HepG2 (cell line): ENCODE measurements around the gene ADM. TPM values are rescaled to one million over a fixed set of nuclear protein-coding genes. Genes with fewer than 3 reads are reported as not detected.
A peak's percentile ranks its signal among the peaks of the same experiment; 100 is the strongest.

ENCODE experiments used
- ATAC-seq: fragments of 200-7000 bp; cut with Tn5 transposase; 3 replicates; pipeline ENCODE4 v1.9.1; 2020; ENCODE audit warnings: mild to moderate bottlenecking, moderate library complexity
- BruUV-seq: library from RNA; stranded (reverse); fragments of 400-500 nt; replicated peaks from 2 replicates; lab custom pipeline; 2021; lab: Mats Ljungman, UMichigan
- CTCF ChIA-PET: fragments of 300-600 bp; formaldehyde crosslinking; extraction: SDS; loops from one replicate; lab custom pipeline; 2021; ENCODE audit warnings: low total read pairs, inconsistent platforms, low intra/inter-chr PET ratio; lab: Yijun Ruan, JAX
- POLR2A ChIA-PET: fragments of 350-600 bp; sonication (Branson Sonifier 250); formaldehyde crosslinking; loops from one replicate; lab custom pipeline; 2020; ENCODE audit warnings: antibody characterized with exemption, inconsistent platforms; lab: Yijun Ruan, JAX
- DNase-seq: peaks from one replicate; pipeline ENCODE4 v3.0.0-alpha.2; 2015; ENCODE audit warnings: low spot score
- FAIRE-seq: peaks from 3 replicates; lab custom pipeline; 2011; peaks lifted over from hg19 to GRCh38; lab: Jason Lieb, UNC
- H2AFZ ChIP-seq: one replicate; pipeline ENCODE4 v1.6.1; 2011; ENCODE audit warnings: low read length, inconsistent platforms
- H3K27ac ChIP-seq: fragments of 300-600 bp; 3 replicates; pipeline ENCODE4 v1.8.0; 2011; ENCODE audit warnings: mixed run types, mild to moderate bottlenecking, mixed read lengths, low read length, inconsistent platforms; ENCODE audit not compliant: insufficient read depth; ENCODE audit errors: extremely low read length
- H3K27me3 ChIP-seq, 2 experiments: fragments of 200-600 bp in 1 of 2; 2 replicates in 1 of 2; 3 replicates in 1 of 2; pipeline versions ENCODE4 v1.6.0 to v1.8.0; 2011; ENCODE audit warnings: low read length in 2 of 2, mild to moderate bottlenecking in 2 of 2, moderate library complexity in 2 of 2, inconsistent platforms in 1 of 2; ENCODE audit not compliant: insufficient read depth in 2 of 2, control insufficient read depth in 1 of 2
- H3K36me3 ChIP-seq, 2 experiments: fragments of 200-600 bp in 1 of 2; replicated peaks in 1 of 2; 2 replicates in 1 of 2; 3 replicates in 1 of 2; pipeline versions ENCODE4 v1.5.1 to v1.8.0; 2011; ENCODE audit warnings: low read length in 2 of 2, inconsistent platforms in 1 of 2; ENCODE audit not compliant: insufficient read depth in 2 of 2, control insufficient read depth in 1 of 2
- H3K4me1 ChIP-seq: 2 replicates; pipeline ENCODE4 v1.5.1; 2012; ENCODE audit warnings: low read length, inconsistent platforms; ENCODE audit not compliant: insufficient read depth
- H3K4me2 ChIP-seq: 2 replicates; pipeline ENCODE4 v1.6.0; 2011; ENCODE audit warnings: low read depth, low read length, inconsistent platforms
- H3K4me3 ChIP-seq, 3 experiments: fragments of 200-600 bp in 1 of 3; sonication (generic), shearing (Covaris generic) in 1 of 3; replicated peaks in 1 of 3; 2 replicates each; pipeline ENCODE4 v1.5.1; 2011 to 2016; ENCODE audit warnings: low read length in 3 of 3, inconsistent platforms in 2 of 3, low read depth in 2 of 3, mild to moderate bottlenecking in 2 of 3, control low read depth in 1 of 3, mixed read lengths in 1 of 3; ENCODE audit not compliant: insufficient read depth in 1 of 3
- H3K79me2 ChIP-seq: one replicate; pipeline ENCODE4 v1.6.1; 2011; ENCODE audit warnings: low read length, inconsistent platforms; ENCODE audit not compliant: insufficient read depth
- H3K9ac ChIP-seq: 2 replicates; pipeline ENCODE4 v1.6.0; 2011; ENCODE audit warnings: mild to moderate bottlenecking, low read depth, low read length, inconsistent platforms; ENCODE audit not compliant: insufficient read depth
- H3K9me3 ChIP-seq: 2 replicates; pipeline ENCODE4 v1.5.1; 2012; ENCODE audit warnings: mild to moderate bottlenecking, low read length
- H4K20me1 ChIP-seq: 2 replicates; pipeline ENCODE4 v1.6.0; 2011; ENCODE audit warnings: inconsistent platforms, mild to moderate bottlenecking, low read length, moderate library complexity; ENCODE audit not compliant: insufficient read depth
- CHD2 ChIP-seq: IDR thresholded peaks from 2 replicates; pipeline ENCODE4 v1.6.1; 2011; ENCODE audit warnings: low read depth, low read length, improper control_type of control experiment
- CREB1 ChIP-seq, 2 experiments: fragments of 450-650 bp in 1 of 2; IDR thresholded peaks; 2 replicates each; pipeline ENCODE4 v1.6.1; 2016 to 2017; ENCODE audit warnings: control low read depth in 1 of 2, mild to moderate bottlenecking in 1 of 2, missing compliant biosample characterization in 1 of 2, missing genetic modification characterization in 1 of 2
- GTF3A ChIP-seq: sonication (generic); formaldehyde crosslinking; conservative IDR thresholded peaks from 2 replicates; pipeline ENCODE4 v1.4.0; 2020; ENCODE audit warnings: mild to moderate bottlenecking, missing genetic modification reagents
- KAT7 ChIP-seq: IDR thresholded peaks from 2 replicates; pipeline ENCODE4 v1.6.1; 2018; ENCODE audit warnings: borderline replicate concordance, missing compliant biosample characterization
- NPAS2 ChIP-seq: sonication (generic); formaldehyde crosslinking; IDR thresholded peaks from 2 replicates; pipeline ENCODE4 v1.8.0; 2022; ENCODE audit warnings: mild to moderate bottlenecking, missing genetic modification reagents, borderline replicate concordance
- RFX5 ChIP-seq: IDR thresholded peaks from 2 replicates; pipeline ENCODE4 v1.6.1; 2011; ENCODE audit warnings: low read depth, low read length, improper control_type of control experiment
- WGBS: methylation state at CpG from one replicate; pipeline ENCODE4 v1.1.6; 2017; ENCODE audit warnings: low lambda C conversion rate; 5-methylcytosine and 5-hydroxymethylcytosine counted together
- in situ Hi-C: cut with HindIII; loops from 2 replicates; pipeline ENCODE4 v1.10.0; 2017; ENCODE audit warnings: low pct_unique_long_range_greater_than_20kb; ENCODE audit not compliant: extremely low pct_ligation_motif_present
- intact Hi-C: fragments of 100-400 bp; cut with micrococcal nuclease; formaldehyde crosslinking; loops from one replicate; pipeline ENCODE4 v1.10.0; 2022; ENCODE audit not compliant: unreplicated experiment
- polyA plus RNA-seq, 8 experiments: library from polyadenylated mRNA; depleted of rRNA in 3 of 8; stranded (reverse) in 7 of 8; unstranded in 1 of 8; fragments of >200 nt; fragmentation: Illumina TruSeq in 4 of 8; extraction: Trizol in 4 of 8; gene quantifications; 2 replicates each; pipeline versions ENCODE4 v1.2.1 to v1.2.3, GENCODE V29; 2011 to 2016; ENCODE audit warnings: low read depth in 4 of 8, missing spikeins in 1 of 8, mixed read lengths in 1 of 8; ENCODE audit not compliant: insufficient read depth in 1 of 8
- total RNA-seq, 5 experiments: library from RNA; depleted of rRNA; stranded (reverse); fragments of >200 nt; fragmentation: Illumina TruSeq; extraction: Trizol; gene quantifications; 2 replicates each; pipeline ENCODE4 v1.2.3, GENCODE V29; 2016; ENCODE audit warnings: low read depth in 1 of 5
- TF ChIP-seq, protein P1 (sequence below): fragments of 450-650 bp; IDR thresholded peaks from 2 replicates; pipeline ENCODE4 v1.6.1; 2016
- TF ChIP-seq, protein P2 (sequence below): IDR thresholded peaks from 2 replicates; pipeline ENCODE4 v1.6.1; 2012; ENCODE audit warnings: low read length, improper control_type of control experiment
- TF ChIP-seq, protein P3 (sequence below): sonication (generic); formaldehyde crosslinking; IDR thresholded peaks from 2 replicates; pipeline ENCODE4 v1.5.0; 2020; ENCODE audit warnings: mild to moderate bottlenecking, missing genetic modification reagents

ADM gene
- total and polyA plus RNA-seq, 2 of the 13 experiments (the other 11 are each of a cell fraction or from before 2014, with no cell fraction given): 10.7 to 26.1 TPM

DNA sequence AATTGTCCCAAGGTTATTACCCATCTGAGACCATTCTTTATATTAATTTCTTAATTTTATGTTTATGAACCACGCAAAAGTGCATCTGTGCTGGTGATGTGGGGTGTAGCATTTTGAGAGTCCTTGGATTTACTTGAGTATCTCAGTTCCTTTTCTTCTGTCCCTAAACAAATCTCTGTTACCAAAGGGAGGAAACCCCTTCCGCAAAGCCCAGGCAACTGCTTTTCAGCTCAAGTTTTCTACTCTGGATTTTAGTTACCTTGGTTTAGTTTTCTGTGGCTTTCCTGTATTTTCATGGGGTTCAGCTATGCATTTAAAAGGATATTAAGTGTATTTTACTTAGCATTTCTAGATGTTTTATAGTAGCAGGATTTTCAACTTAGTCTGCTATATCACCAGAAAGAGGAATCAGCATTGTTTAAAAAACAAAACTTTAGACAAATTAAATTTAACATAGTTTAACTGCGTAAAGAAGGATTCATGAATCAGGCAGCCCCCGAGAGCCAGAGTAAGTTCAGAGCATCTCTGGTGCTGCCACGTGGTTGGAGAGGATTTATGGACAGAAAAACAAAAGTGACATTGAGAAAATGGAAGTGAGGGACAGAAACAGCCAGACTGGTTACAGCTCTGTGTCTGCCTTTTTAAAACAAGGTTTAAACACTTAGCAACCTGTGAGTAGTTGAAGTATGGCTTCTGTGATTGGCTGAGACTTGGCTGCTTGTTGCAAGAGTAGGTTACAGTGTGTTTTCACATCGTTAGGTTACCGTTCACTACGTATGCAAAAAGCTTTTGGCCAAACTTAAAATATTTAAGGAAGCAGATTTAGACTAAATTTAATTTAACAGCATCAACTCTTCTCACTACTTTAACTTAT is 9.6 kb downstream of the ADM start (continued):
- TF ChIP-seq CREB1 (IDR thresholded peaks at IDR 0.05) (peak; percentile 77), CREB1 (CRISPR knock-in tag; IDR thresholded peaks at IDR 0.05) (peak; percentile 92), RFX5 (peak; percentile 100), NPAS2 (no peak), GTF3A (CRISPR knock-in tag) (no peak)
- TF ChIP-seq, protein P1, sequence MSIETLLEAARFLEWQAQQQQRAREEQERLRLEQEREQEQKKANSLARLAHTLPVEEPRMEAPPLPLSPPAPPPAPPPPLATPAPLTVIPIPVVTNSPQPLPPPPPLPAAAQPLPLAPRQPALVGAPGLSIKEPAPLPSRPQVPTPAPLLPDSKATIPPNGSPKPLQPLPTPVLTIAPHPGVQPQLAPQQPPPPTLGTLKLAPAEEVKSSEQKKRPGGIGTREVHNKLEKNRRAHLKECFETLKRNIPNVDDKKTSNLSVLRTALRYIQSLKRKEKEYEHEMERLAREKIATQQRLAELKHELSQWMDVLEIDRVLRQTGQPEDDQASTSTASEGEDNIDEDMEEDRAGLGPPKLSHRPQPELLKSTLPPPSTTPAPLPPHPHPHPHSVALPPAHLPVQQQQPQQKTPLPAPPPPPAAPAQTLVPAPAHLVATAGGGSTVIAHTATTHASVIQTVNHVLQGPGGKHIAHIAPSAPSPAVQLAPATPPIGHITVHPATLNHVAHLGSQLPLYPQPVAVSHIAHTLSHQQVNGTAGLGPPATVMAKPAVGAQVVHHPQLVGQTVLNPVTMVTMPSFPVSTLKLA: 0 out of 2 replicates have a peak, but pooled peaks have one; percentile 27

DNA sequence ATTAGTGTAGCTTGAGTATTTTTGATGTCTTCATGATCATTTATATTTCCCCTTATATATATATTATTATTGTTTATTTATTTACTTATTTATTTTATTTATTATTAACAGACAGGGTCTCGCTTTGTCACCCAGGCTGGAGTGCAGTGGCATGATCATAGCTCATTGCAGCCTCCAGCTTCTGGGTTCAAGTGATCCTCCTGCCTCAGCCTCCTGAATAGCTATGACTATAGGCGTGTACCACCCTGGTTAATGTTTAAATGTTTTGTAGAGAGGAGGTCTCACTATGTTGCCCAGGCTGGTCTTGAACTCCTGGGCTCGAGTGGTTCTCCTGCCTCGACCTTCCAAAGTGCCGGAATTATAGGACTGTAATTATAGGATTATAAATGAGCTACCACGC is 10.2 kb downstream of the ADM start:
- Histone ChIP-seq H4K20me1 (no peaks in the 10 kb centered on the region), H3K27me3 (no peaks in the 10 kb centered on the region), H3K36me3 (no peaks in the 10 kb centered on the region), H3K4me1 (peaks cover 48% of the 10 kb centered on the region), H2AFZ (no peak overlapping the region), H3K4me3 (no peak overlapping the region), H3K27ac (no peak overlapping the region), H3K4me2 (peak overlapping the region; percentile 46; the same call in 1 of the 2 replicates), H3K9ac (no peak overlapping the region), H3K79me2 (no peaks in the 10 kb centered on the region), H3K9me3 (no peaks in the 10 kb centered on the region)
- FAIRE-seq: no peak
- BruUV-seq: no TSS peak
- 86% methylated on average over 6 of the region's 6 CpGs for WGBS
- ChIA-PET POLR2A (interaction anchor here (1.4 to 3.3 kb wide), 3 partner anchors 10 to 27 kb away, joined by 4 to 30 read pairs (median 13); partner anchors contain the start of gene ADM), CTCF (no interaction called here)
- TF ChIP-seq KAT7 (CRISPR knock-in tag) (no peak), CHD2 (no peak)
- TF ChIP-seq, protein P2, sequence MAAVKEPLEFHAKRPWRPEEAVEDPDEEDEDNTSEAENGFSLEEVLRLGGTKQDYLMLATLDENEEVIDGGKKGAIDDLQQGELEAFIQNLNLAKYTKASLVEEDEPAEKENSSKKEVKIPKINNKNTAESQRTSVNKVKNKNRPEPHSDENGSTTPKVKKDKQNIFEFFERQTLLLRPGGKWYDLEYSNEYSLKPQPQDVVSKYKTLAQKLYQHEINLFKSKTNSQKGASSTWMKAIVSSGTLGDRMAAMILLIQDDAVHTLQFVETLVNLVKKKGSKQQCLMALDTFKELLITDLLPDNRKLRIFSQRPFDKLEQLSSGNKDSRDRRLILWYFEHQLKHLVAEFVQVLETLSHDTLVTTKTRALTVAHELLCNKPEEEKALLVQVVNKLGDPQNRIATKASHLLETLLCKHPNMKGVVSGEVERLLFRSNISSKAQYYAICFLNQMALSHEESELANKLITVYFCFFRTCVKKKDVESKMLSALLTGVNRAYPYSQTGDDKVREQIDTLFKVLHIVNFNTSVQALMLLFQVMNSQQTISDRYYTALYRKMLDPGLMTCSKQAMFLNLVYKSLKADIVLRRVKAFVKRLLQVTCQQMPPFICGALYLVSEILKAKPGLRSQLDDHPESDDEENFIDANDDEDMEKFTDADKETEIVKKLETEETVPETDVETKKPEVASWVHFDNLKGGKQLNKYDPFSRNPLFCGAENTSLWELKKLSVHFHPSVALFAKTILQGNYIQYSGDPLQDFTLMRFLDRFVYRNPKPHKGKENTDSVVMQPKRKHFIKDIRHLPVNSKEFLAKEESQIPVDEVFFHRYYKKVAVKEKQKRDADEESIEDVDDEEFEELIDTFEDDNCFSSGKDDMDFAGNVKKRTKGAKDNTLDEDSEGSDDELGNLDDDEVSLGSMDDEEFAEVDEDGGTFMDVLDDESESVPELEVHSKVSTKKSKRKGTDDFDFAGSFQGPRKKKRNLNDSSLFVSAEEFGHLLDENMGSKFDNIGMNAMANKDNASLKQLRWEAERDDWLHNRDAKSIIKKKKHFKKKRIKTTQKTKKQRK: no peak
- TF ChIP-seq, protein P3, sequence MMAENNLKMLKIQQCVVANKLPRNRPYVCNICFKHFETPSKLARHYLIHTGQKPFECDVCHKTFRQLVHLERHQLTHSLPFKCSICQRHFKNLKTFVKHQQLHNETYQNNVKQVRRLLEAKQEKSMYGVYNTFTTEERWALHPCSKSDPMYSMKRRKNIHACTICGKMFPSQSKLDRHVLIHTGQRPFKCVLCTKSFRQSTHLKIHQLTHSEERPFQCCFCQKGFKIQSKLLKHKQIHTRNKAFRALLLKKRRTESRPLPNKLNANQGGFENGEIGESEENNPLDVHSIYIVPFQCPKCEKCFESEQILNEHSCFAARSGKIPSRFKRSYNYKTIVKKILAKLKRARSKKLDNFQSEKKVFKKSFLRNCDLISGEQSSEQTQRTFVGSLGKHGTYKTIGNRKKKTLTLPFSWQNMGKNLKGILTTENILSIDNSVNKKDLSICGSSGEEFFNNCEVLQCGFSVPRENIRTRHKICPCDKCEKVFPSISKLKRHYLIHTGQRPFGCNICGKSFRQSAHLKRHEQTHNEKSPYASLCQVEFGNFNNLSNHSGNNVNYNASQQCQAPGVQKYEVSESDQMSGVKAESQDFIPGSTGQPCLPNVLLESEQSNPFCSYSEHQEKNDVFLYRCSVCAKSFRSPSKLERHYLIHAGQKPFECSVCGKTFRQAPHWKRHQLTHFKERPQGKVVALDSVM (CRISPR knock-in tag): peak; percentile 70; the same call in 1 of the 2 replicates
- DNase-seq: no peak
- in situ Hi-C loops: no loop called here
- no peak for ATAC-seq
- intact Hi-C loops: no loop called here
